Chondrocyte (in vitro differentiated cells): ENCODE measurements around the gene EBPL. TPM values are rescaled to one million over a fixed set of nuclear protein-coding genes. Genes with fewer than 3 reads are reported as not detected.

Source experiments
- DNase-seq: peaks from one replicate; pipeline ENCODE4 v3.0.0; 2021; ENCODE audit warnings: mixed read lengths, low spot score
- H3K27ac Mint-ChIP-seq: one replicate; pipeline ENCODE4 v1.8.0; 2021; ENCODE audit warnings: mild to moderate bottlenecking, moderate library complexity, mixed read lengths; ENCODE audit not compliant: unreplicated experiment
- H3K27me3 Mint-ChIP-seq: 2 replicates; pipeline ENCODE4 v1.8.0; 2021; ENCODE audit warnings: low read depth, mixed read lengths
- H3K36me3 Mint-ChIP-seq: 2 replicates; pipeline ENCODE4 v1.8.0; 2021; ENCODE audit warnings: low read depth, mixed read lengths
- H3K4me1 Mint-ChIP-seq: 2 replicates; pipeline ENCODE4 v1.8.0; 2021; ENCODE audit warnings: low read depth, mild to moderate bottlenecking, mixed read lengths
- H3K4me3 Mint-ChIP-seq: one replicate; pipeline ENCODE4 v1.8.0; 2021; ENCODE audit warnings: mild to moderate bottlenecking, moderate library complexity, mixed read lengths; ENCODE audit not compliant: unreplicated experiment
- H3K9me3 Mint-ChIP-seq: 2 replicates; pipeline ENCODE4 v1.8.0; 2021; ENCODE audit warnings: low read depth, mixed read lengths
- total RNA-seq: library from RNA; stranded (reverse); gene quantifications from 3 replicates; pipeline ENCODE4 v1.2.1, GENCODE V29; 2021
- TF ChIP-seq, protein P1 (sequence below): fragments of 200-600 bp; sonication (generic); IDR thresholded peaks from 2 replicates; pipeline ENCODE4 v1.5.0; 2021; ENCODE audit warnings: antibody characterized with exemption, mild to moderate bottlenecking, moderate library complexity

The EBPL gene
- total RNA-seq, 1 donor from 2014 or later: 23.8 TPM

DNA sequence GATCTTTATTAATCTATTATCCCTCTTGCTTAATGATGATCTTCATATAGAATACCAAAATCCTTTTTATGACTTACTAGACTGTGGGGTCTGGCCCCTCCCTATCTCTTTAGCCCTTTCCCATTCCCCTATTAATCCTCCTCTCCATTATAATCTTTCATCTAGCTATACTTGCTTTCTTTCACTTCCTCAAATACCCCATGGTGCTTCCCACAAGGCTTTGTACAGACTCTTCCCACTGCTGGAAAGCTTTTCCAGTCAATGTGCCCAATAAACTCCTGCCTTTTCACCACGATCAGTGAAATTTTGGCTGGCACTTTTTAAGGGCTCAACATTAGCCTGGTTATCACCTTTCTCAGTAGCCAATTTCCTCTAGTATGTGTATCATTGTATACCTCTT is 3.2 kb upstream of the EBPL start:
- Mint-ChIP-seq H3K27ac (no peak overlapping the region), H3K27me3 (no peaks in the 10 kb centered on the region), H3K9me3 (no peaks in the 10 kb centered on the region), H3K4me3 (no peak overlapping the region), H3K4me1 (peaks cover 36% of the 10 kb centered on the region), H3K36me3 (peaks cover 9% of the 10 kb centered on the region)
- DNase-seq: no peak
- TF ChIP-seq, protein P1, sequence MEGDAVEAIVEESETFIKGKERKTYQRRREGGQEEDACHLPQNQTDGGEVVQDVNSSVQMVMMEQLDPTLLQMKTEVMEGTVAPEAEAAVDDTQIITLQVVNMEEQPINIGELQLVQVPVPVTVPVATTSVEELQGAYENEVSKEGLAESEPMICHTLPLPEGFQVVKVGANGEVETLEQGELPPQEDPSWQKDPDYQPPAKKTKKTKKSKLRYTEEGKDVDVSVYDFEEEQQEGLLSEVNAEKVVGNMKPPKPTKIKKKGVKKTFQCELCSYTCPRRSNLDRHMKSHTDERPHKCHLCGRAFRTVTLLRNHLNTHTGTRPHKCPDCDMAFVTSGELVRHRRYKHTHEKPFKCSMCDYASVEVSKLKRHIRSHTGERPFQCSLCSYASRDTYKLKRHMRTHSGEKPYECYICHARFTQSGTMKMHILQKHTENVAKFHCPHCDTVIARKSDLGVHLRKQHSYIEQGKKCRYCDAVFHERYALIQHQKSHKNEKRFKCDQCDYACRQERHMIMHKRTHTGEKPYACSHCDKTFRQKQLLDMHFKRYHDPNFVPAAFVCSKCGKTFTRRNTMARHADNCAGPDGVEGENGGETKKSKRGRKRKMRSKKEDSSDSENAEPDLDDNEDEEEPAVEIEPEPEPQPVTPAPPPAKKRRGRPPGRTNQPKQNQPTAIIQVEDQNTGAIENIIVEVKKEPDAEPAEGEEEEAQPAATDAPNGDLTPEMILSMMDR: no peak

DNA sequence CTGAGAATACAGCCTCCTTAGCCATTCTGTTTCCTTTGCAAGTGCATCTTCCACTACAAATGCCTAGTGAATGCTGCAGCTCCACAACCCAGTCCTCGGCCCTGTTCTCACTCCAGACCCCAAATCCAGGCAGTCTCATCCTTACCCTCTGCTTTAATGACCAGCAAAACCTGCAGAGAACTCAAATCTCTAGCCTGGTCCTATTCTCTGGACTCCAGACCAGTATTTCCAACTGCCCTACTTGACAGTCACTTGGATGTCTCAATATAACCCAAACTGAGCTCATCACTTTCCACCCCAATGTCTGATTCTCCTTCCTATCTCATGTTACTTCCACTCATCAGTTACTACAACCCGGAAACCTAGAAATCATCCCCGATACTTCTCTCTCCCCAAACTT is 2.6 kb upstream of the EBPL start:
- Mint-ChIP-seq H3K9me3 (no peaks in the 10 kb centered on the region), H3K36me3 (peaks cover 8% of the 10 kb centered on the region), H3K27me3 (no peaks in the 10 kb centered on the region), H3K4me3 (no peak overlapping the region), H3K4me1 (peaks cover 36% of the 10 kb centered on the region), H3K27ac (peak overlapping the region; percentile 62)
- no peak for DNase-seq
- TF ChIP-seq, protein P1: no peak

DNA sequence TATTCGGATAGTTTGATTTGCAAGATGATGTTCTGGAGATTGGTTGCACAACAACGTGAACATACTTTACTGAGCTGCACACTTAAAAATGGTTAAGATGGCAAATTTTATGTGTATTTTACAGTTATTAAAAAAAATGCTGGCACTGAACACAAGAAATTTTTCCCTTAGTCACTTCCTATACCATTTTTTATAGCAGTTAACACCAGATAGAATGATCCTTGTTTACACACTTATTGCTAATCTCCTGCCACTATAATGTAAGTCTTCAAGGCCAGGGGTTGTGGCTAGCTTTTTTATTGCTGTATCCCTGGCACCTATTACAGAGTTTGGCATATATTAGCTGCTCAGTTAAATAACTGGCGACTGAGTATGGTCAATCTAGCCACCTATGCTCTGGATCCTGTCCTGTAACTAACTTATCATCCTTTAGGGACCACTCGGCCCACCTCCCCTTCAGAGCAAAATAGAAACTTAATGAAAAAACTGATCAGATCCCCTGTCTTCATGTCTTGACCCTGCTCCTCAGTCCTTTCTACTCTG is 2.0 kb upstream of the EBPL start:
- H3K4me1 Mint-ChIP-seq: peaks cover 36% of the 10 kb centered on the region
- peaks cover 4% of the 10 kb centered on the region for H3K36me3 Mint-ChIP-seq
- no peak for DNase-seq
- no peaks in the 10 kb centered on the region for H3K27me3 Mint-ChIP-seq
- peak overlapping the region; percentile 62 for H3K27ac Mint-ChIP-seq
- no peak overlapping the region for H3K4me3 Mint-ChIP-seq
- H3K9me3 Mint-ChIP-seq: no peaks in the 10 kb centered on the region
- TF ChIP-seq, protein P1: no peak

DNA sequence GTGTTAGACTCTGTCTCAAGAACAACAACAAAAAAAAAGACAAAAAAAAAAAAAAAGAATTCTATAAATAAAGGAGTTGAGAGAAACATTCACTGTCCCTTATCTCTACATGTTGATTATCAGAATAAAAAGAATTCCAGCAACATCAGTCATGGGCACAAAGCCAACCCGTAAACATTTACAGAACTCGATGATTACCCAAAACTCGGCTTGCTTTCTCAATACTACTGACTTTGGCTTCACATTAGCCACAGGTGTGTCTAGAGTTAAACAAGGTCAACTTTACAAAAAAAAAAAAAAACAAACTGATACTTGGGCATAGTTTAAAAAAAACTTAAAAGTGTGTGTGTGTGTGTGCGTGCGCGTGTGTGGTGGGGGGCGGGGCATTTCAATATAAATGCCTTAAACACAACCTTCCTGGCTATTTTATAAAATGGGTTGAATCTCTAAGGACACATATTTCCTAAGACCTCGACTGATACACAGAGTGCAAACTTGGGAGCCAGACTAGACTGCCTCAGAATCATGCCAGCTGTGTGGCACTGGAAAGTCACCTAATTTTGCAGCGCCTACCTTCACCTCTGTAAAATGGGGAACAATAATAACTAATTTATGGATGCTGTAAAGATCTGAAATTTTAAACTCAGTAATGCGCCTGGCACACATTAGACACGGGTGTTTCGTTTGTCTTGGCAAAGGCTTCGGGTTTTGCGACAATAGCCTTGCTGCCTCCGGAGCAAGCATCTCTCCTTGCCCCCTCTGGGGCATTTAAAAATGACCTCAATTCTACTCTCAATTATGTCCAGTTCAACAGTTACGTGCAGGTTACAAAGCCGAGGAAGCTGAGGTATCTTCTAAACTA is 922 bp downstream of the EBPL start:
- Mint-ChIP-seq H3K4me3 (peak overlapping the region; percentile 77), H3K27me3 (no peaks in the 10 kb centered on the region), H3K4me1 (peaks cover 36% of the 10 kb centered on the region), H3K27ac (peak overlapping the region; percentile 85), H3K9me3 (no peaks in the 10 kb centered on the region), H3K36me3 (peaks cover 6% of the 10 kb centered on the region)
- no peak for DNase-seq
- TF ChIP-seq, protein P1: no peak

DNA sequence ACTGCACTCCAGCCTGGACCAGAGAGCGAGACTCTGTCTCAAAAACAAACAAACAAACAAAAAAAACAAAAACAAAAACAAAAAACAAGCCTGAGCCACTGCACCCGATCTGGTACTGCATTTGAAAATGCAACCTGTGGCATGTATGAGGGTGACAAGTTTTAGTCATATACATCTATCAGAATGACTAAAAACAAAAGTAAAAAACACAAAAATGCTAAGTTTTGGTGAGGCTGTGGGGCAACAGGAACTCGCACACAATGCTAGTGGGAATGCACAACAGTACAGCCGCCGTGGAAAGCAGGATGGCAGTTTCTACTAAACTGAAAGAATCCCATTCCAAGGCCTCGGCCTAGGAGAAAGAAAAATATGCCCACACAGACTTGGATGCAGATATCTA is 7.8 kb downstream of the EBPL start:
- no peak for DNase-seq
- Mint-ChIP-seq H3K27me3 (no peaks in the 10 kb centered on the region), H3K27ac (no peak overlapping the region), H3K4me1 (no peaks in the 10 kb centered on the region), H3K4me3 (no peak overlapping the region), H3K9me3 (no peaks in the 10 kb centered on the region), H3K36me3 (peaks cover 6% of the 10 kb centered on the region)
- TF ChIP-seq, protein P1: no peak
